22Rv1 (cell line): ENCODE data around the gene AUTS2.

ENCODE experiments used
- H3K27ac ChIP-seq: fragments of 450-650 bp; 2 replicates; pipeline ENCODE4 v1.5.1; 2017
- ZFX ChIP-seq: fragments of 450-650 bp; IDR thresholded peaks from 2 replicates; pipeline ENCODE4 v1.6.1; 2017; ENCODE audit warnings: antibody characterized with exemption, borderline replicate concordance
- TF ChIP-seq, protein P1 (sequence below): fragments of 450-650 bp; IDR thresholded peaks from 2 replicates; pipeline ENCODE4 v1.5.1; 2017; ENCODE audit warnings: mild to moderate bottlenecking

The AUTS2 gene

DNA sequence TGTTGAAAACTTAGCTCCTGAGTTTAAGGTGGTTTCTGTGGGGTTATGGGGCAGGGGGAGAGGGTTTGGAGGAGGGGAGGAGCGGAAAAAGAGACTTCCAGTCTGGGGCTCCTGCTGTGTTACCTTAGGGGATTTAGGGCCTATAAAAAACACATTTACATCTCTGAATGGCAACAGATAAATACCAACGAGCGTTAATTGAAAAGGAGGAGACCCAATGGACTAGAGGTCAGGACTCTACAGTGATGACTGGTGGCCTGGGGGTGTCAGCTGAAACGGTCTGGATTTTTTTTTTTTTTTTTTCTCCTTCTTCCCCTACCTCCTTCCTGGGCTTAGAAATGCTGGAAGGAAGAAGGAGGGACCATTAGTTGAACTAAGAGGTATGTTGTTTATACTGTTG is 47.4 kb downstream of the AUTS2 start:
- no peak for TF ChIP-seq ZFX
- TF ChIP-seq, protein P1, sequence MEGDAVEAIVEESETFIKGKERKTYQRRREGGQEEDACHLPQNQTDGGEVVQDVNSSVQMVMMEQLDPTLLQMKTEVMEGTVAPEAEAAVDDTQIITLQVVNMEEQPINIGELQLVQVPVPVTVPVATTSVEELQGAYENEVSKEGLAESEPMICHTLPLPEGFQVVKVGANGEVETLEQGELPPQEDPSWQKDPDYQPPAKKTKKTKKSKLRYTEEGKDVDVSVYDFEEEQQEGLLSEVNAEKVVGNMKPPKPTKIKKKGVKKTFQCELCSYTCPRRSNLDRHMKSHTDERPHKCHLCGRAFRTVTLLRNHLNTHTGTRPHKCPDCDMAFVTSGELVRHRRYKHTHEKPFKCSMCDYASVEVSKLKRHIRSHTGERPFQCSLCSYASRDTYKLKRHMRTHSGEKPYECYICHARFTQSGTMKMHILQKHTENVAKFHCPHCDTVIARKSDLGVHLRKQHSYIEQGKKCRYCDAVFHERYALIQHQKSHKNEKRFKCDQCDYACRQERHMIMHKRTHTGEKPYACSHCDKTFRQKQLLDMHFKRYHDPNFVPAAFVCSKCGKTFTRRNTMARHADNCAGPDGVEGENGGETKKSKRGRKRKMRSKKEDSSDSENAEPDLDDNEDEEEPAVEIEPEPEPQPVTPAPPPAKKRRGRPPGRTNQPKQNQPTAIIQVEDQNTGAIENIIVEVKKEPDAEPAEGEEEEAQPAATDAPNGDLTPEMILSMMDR: no peak
- H3K27ac ChIP-seq: no peak overlapping the region

DNA sequence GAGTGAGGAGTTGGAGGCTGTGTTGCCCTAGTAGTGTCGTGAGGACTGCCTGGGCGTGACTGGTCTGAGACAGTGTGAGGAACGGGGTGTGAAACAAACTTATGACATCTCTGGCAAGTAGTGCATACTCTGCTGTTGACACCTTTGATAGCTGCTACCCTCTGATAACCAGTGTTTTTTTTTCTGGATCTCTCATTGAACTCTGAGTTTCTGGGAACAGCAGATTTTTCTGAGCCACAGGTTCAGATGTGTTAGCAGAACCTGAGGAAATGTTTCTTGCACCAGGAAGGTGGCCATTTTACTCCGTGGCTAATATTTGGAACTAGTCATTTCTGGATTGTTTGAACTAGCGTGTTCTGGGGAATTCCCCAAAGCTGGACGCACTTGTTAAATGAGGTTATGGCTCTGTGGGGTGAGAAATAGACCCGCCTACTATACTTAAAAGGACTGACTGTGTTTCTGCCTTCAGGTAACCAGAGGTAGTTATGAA is 52.9 kb downstream of the AUTS2 start:
- no peak overlapping the region for H3K27ac ChIP-seq
- TF ChIP-seq, protein P1: no peak
- TF ChIP-seq ZFX: no peak

DNA sequence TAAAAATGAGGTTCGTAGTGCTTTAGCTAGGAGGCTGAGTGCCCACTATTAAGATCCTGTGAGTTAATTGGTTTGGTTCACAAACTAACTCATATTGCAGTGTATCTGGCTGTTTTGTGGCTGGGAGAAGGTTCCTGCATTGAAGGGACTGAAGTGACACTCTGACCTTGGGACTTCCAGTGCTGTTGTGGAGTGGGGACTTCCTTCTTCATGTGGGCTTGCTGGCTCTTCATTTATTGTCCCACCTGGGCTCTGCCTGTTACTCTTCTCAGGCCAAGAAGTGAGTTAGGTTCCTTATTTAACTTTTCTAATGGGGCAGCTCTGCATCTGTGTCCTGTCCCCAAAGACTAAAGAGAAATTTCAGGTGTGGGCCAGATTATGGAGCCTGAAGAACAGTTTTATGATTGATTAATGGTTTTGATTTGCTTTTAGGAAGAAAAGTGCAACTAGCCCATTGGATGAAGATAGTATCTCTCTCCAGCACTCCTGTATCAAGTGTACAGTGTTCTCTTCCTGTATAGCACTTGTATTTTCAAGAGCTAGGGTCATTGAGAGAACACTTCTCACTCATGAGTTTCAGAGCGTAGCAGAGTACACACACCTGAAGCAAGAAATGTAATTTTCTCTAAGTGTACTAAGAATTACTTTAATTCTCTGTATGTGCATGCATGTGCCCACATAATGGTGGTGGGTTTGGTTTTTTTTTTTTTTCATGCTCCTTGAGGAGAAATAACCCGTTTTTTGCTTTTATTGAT is 54.8 kb downstream of the AUTS2 start:
- TF ChIP-seq, protein P1: no peak
- TF ChIP-seq ZFX: no peak
- H3K27ac ChIP-seq: no peak overlapping the region

DNA sequence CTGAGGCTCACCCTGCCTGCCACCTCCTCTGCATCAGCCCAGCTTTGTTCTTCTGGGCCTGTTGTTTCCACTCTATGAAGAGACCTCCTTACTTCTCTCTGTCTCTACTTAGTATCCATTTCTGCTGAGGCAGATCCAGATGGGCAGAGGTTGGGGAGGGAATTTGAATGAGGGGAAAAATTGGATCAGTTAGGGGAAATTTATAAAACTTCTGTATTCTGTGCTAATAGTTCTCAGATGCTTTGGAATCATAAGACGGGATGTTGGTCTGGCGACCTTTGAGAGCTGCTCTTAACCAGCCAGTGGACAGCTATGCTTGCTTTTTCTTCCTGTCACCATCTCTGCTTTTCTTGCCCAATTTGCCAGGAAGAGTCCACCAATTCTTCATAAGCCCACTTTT is 55.5 kb downstream of the AUTS2 start:
- no peak for TF ChIP-seq ZFX
- TF ChIP-seq, protein P1: no peak
- no peak overlapping the region for H3K27ac ChIP-seq

DNA sequence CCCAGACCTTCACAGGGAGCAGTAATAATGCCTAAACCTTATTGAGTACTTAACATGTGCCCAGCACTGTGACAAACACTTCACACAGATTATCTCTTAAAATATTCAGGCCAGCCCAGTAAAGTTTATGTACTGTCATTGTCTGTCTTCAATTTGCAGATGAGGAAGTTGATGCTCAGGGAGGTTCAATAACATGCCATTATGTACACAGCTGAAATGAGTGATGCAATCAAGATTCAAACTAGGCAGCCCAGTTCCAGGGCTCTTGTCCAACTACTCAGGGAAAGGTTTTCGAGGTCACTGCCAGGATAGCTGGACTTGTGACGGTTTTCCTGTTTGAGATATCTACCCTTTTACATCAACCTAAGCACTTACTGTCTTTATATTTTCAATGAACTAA is 56.1 kb downstream of the AUTS2 start:
- no peak for TF ChIP-seq ZFX
- TF ChIP-seq, protein P1: no peak
- H3K27ac ChIP-seq: no peak overlapping the region

DNA sequence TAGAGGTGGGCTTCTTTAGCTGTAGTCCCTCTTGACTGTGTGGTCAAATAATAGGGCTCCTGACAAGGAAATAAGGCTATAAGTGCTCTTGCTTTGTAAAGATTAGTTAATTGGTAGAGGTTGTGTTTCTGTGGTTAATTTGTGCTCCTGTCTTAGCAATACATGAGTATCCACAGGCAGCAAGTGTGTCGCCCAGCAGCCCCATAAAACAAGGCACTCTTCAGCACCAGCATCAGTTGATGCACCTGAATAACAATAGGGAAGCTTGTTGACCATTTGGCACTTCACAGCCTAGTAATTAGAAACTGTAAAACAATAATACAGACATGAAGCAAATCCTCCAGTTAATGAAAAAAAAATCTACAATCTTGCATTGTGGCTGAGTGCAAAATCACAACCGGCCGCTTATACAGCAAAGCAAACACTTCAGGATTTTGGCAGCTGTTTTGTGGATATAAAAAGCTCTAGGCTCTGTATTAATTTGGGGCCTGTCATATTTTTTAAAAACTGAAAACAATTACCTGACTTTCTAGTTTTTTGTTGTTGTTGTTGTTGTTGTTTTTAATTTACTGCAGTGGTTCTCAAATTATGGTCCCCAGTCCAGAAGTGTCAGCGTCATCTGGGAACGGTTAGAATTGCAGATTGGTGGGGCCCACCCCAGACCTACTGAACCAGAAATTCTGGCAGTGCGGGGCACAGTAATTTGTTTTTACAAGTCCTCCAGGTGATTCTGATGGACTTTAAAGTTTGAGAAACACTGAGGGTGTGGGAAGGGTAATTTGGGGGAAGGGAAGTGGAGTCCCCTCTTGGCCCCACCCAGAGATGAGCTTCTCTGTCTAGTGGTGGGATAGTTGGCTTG is 56.8 kb downstream of the AUTS2 start:
- H3K27ac ChIP-seq: no peak overlapping the region
- no peak for TF ChIP-seq ZFX
- TF ChIP-seq, protein P1: no peak

DNA sequence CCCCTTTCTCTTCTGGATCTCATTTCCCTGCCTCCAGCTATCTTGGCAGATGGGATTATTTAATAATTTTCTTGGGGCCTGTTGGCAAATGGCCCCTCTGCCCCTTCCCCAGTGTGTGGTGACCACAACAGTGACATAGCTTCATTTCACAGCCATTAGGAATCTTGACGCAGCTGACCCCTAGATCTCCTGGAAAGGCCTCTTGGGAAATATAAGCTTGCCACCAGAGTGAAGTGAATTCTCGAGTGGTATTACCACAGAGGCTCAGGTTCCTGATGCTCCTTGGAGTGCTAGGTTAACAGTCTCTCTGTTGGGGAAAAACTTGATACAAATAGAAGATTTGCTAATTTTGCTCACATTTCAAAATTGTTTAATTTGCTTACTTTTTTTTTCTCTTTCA is 57.8 kb downstream of the AUTS2 start:
- no peak overlapping the region for H3K27ac ChIP-seq
- TF ChIP-seq, protein P1: no peak
- TF ChIP-seq ZFX: no peak
